NCI-H2227 (cell line): ENCODE data around the gene EIF4E1B.

ENCODE experiments used
- DNase-seq: peaks from one replicate; lab custom pipeline; 2025; ENCODE audit not compliant: unreplicated experiment; lab: John Stamatoyannopoulos, UW

EIF4E1B gene

GRCh38 chr5:176625966-176626875 is 4.3 kb upstream of the EIF4E1B start:
- no peak for DNase-seq

DNA sequence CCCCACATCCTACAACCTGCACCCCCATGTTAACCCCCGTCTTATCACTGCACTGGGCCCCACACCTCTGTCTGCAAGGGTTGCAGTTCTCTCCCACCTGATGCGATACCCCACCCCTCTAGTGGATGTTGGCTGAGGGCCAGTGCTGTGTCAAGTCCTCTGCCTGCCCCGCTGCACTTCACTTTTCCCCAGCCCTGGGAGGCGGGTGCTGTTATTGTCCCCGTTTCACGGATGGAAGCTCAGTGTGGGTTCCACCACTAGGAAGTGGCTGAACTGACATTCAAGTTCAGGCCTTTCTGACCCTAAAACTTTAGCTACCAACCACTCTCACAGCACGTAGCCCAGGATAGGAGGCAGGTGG is 3.6 kb upstream of the EIF4E1B start:
- DNase-seq = no peak

DNA sequence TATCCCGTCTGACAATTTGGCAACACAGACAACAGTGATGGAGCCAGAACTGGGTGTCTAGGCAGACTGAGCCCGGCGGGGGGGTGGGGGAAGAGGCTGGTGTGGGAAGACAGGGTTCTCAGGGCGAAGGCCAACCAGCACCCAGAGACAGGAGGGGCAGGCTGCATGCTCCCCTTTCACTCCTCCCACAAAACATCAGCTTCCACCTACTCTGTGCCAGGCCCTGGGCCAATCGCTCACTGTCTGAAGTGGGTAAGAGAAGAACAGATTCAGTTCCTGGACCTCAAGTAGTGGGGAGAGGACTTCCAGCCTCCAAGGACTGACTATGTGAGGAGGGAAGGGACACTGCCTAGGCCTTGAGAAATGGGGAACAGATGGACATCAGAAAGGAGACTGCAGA is 2.9 kb upstream of the EIF4E1B start:
- DNase-seq = no peak

GRCh38 chr5:176628406-176629228 is 1.9 kb upstream of the EIF4E1B start:
- DNase-seq = no peak

GRCh38 chr5:176629317-176629852 is 1.1 kb upstream of the EIF4E1B start:
- DNase-seq = no peak

DNA sequence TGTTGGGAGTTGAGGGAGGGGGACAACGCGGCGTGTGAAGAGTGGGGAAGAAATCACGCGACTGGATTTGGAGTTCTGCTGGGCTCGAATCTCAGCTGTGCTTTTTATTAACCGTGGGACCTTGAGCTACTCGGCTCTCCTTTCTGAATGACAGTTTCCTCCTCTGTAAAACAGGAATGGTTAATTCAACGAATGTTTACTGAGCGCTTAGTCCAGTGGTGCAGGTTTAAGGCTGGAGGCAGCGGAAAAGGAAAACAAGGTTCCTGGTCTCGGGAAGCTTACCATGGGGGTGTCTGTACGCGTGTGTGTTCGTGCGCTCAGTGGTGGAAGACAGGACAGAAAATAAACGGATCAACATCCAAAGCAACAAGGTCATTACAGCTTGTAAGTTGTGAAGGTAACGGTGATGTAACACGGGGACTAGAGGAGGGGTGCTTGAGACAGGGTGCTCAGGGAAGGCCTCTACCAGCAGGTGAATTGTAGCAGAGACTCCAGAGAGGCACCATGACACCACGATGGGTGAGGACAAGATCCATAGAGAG is 277 bp downstream of the EIF4E1B start:
- no peak for DNase-seq

GRCh38 chr5:176631383-176632200 is 1.1 kb downstream of the EIF4E1B start:
- DNase-seq = no peak

GRCh38 chr5:176632745-176633144 is 2.3 kb downstream of the EIF4E1B start:
- DNase-seq = no peak

DNA sequence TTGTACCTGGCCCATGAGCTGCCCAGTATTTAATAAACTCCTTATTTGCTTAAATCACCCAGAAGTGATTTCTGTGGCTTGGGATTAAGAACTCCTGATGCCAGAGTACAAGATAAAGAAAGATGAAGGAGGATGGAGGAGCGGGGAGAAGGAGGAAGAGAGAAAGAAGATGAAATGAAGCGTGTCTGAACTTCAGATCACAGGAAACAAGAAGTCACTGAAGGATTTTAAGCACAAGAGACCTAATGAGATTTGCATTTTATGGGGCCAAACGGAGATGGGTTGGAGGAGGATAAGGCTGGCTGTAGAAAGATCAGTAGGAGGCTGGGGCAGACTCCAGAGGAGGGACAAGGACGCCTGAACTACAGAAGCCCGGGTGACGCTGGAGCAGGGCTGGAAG is 3.1 kb downstream of the EIF4E1B start:
- no peak for DNase-seq

DNA sequence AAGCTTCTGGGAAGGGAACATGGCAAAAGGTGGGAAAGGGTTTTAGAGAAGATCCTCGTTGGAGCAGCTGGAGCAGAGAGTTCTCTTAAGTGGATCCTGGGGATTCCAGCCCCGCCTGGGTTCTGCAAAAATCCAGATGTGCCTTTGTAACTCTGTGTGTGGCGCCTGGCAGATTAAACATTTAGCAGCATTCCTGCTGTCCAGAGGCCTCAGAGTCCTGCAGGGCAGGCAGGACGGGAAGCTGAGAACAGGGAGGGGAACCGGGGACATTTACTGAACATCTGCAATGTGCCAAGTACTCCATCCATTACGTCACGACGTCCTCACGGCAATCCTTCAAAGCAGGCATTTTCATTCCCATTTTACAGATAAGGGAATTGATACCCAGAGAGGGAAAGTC is 6.0 kb downstream of the EIF4E1B start:
- DNase-seq = no peak

DNA sequence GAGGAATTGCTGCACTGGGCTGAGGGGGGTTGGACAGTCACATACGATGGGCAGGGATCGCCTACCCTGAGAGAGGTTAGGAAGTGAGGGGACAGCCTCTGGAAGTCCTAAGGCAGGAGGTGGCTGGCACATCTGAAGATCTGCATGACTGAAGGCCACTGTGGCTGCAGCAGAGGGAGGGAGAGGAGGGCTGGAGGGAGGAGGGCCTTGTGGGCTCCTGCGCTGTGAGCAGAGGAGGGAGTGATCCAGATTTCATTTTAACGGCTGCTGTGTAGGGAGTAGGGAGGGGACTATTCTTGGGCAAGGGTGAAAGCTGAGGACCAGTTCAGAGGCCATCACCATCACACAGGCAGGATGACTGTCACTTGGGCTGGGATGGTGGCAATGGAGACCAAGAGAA is 7.1 kb downstream of the EIF4E1B start:
- no peak for DNase-seq

DNA sequence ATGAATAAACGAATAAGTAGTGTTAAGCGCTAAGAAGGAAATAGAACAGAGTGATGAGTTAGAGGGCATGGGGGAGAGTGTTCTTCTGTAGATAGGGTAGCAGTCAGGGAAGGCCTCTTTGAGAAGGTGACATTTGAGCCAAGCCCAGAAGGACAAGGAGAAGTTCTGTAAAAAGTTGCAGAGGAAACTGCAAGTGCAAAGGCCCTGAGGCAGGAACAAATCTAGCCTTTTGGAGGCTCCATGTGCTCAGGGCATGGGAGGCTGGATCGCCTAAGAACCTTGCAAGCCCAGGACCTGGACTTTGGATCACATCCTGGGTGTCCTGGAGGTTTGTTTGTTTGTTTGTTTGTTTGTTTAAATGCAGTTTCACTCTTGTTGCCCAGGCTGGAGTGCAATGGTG is 8.0 kb downstream of the EIF4E1B start:
- DNase-seq = no peak

- no peak for DNase-seq
These were observed 8.7 kb downstream of the EIF4E1B start for GRCh38 chr5:176639208-176639607.

GRCh38 chr5:176639981-176640380 is 9.5 kb downstream of the EIF4E1B start:
- DNase-seq = no peak

DNA sequence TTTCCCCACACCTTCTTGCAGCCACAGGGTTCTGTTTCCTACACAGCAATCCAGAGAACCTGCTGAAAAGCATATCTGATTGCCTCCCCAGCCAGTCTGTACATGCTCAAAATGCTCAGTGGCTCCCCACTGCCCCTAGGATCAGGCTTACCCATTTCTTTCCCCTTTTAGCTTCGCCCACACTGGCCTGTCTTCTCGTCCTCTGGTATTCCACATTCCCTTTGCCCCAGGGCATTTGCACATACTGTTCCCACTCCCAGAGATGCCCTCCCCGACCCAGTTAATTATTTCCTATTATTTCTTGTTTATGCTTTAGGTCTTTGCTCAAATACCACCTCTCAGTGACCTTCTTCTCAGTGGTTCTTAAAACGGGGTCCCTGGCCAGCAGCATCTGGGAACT is 10.1 kb downstream of the EIF4E1B start:
- DNase-seq = no peak

DNA sequence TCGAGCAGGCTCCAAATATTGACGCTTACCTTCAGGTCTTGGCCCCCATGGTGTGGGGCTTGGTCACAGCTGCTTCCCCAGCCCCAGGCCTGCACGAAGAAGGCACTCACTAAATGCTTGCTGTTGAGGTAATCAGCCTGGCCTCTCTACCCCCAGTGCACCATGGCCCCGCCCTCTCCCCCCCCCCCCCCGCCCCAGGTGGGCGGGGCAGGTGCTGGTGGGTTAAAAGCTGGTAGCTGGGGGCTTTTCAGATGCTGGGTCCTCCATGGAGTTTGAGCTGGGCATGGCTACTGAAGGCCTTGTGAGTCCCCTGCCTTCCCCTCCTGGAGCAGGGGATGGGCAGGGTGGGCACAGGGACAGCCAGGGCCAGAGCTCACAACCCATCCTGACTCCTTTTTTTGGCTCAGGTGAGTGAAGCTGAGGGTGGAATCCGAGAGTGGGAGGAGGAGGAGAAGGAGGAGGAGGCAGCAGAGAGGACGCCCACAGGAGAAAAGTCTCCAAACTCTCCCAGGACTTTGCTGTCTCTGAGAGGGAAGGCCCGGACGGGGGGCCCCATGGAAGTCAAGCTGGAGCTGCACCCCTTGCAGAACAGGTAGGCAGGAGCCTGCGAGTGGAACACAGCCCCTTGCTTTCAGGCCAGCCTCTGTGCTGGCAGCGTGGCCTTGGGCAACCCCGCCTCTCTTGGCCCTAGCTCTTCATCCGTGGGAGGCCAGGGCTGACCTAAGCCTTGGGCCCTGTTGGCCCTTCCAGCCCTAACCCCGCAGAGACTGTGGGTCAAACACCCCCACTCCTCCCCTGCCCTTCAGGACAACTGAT is 12.4 kb downstream of the EIF4E1B start:
- DNase-seq = no peak

DNA sequence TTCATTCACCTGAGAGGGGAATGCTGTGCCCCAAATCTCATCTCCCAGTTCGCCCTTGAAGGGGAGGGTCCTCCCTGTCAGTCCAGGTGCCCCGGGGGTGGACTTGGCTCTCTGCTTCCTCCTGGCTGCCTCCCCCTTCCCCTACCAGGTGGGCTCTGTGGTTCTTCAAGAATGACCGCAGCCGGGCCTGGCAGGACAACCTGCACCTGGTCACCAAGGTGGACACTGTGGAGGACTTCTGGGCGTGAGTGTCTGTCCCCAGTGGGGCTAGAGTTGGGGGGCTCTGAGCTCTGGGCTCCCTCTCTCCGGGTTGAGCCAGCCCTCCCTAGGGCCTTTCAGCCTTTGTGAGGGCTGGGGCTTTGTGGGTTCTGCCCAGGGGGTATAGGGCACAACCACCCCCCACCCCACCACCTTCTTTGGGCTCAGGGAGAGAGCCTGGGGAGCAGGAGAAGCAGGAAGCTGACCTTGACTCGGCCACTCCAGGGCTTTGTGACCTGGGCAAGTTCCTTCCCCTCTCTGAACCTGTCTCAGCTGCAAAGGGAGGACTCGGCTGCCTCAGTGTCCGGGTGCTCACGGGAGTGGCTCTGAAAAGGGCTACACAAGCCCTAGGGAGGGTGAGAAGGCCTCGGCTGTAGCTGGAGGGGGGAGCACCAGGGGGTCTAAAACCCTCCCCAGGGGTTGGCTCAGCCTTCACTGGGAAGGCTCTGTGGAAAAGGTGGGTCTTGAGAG is 13.2 kb downstream of the EIF4E1B start:
- DNase-seq = no peak

- no peak for DNase-seq
These were observed 13.8 kb downstream of the EIF4E1B start for GRCh38 chr5:176644294-176644693.
